Subcutaneous abdominal adipose tissue (tissue), 5 donors: ENCODE results near the gene SNAPIN.
"Not testable (repeated sequence)": the region's sequence is repeated elsewhere in the genome, so short reads cannot be mapped to it uniquely, and the experiment has no call there.

Experiments
- H3K27ac ChIP-seq: one replicate; pipeline ENCODE4 v1.7.0; 2013; ENCODE audit warnings: low read depth, mild to moderate bottlenecking, inconsistent platforms, low read length, moderate library complexity
- H3K27me3 ChIP-seq, 5 donors: one replicate each; pipeline ENCODE4 v1.7.0; 2013; ENCODE audit warnings: low read length in 5 of 5, inconsistent platforms in 1 of 5; ENCODE audit not compliant: control insufficient read depth in 5 of 5, insufficient read depth in 4 of 5
- H3K36me3 ChIP-seq, 5 donors: one replicate each; pipeline ENCODE4 v1.7.0; 2013; ENCODE audit warnings: low read length in 5 of 5; ENCODE audit not compliant: control insufficient read depth in 5 of 5, insufficient read depth in 5 of 5
- H3K4me1 ChIP-seq, 5 donors: one replicate each; pipeline ENCODE4 v1.7.0; 2013; ENCODE audit warnings: low read length in 5 of 5, mild to moderate bottlenecking in 3 of 5, moderate library complexity in 1 of 5; ENCODE audit not compliant: control insufficient read depth in 5 of 5, insufficient read depth in 5 of 5
- H3K4me3 ChIP-seq, 5 donors: one replicate each; pipeline ENCODE4 v1.7.0; 2013; ENCODE audit warnings: low read length in 5 of 5, low read depth in 1 of 5
- H3K9ac ChIP-seq, 5 donors: one replicate each; pipeline ENCODE4 v1.7.0; 2013; ENCODE audit warnings: low read length in 5 of 5, mild to moderate bottlenecking in 4 of 5, moderate library complexity in 3 of 5
- H3K9me3 ChIP-seq, 5 donors: one replicate each; pipeline ENCODE4 v1.7.0; 2013; ENCODE audit warnings: low read length in 5 of 5; ENCODE audit not compliant: control insufficient read depth in 5 of 5
- donor health status: healthy.
- donor health status: healthy.
- donor health status: healthy.
- donor health status: healthy.
- donor health status: healthy.

SNAPIN gene

GRCh38 chr1:153633161-153633753 lies 25.2 kb upstream of the SNAPIN start:
- peaks cover 9 to 23% (median 18%) of the 10 kb centered on the region in 5 donors for H3K36me3 ChIP-seq
- H3K9ac ChIP-seq = peak overlapping the region in 3 of 5 donors; percentile 11 to 100 (median 100)
- H3K9me3 ChIP-seq = no peaks in the 10 kb centered on the region
- peak overlapping the region; percentile 100 for H3K27ac ChIP-seq
- H3K27me3 ChIP-seq = no peaks in the 10 kb centered on the region
- H3K4me1 ChIP-seq = peaks cover 3 to 67% (median 54%) of the 10 kb centered on the region in 5 donors
- H3K4me3 ChIP-seq = peak overlapping the region; percentile 48 to 95 (median 67)

- peak within 1 kb of the TSS; percentile 85 to 97 (median 95) for H3K4me3 ChIP-seq
- peak within 1 kb of the TSS; percentile 96 to 100 (median 100) for H3K9ac ChIP-seq
- peaks cover 3 to 60% (median 58%) of the 10 kb centered on the region in 5 donors for H3K4me1 ChIP-seq
- peak within 1 kb of the TSS; percentile 100 for H3K27ac ChIP-seq
- H3K9me3 ChIP-seq = no peaks in the 10 kb centered on the region
- H3K27me3 ChIP-seq = no peaks in the 10 kb centered on the region
- H3K36me3 ChIP-seq = peaks cover 9 to 31% (median 24%) of the 10 kb centered on the region in 5 donors
Measured at GRCh38 chr1:153633754-153634665, 24.5 kb upstream of the SNAPIN start, which contains the start of gene CHTOP. CHTOP (plus strand) TSS chr1:153634066; CDS start chr1:153636589, 2,523 bp downstream.

GRCh38 chr1:153635872-153636271 lies 22.6 kb upstream of the SNAPIN start:
- no peak overlapping the region for H3K9ac ChIP-seq
- H3K27me3 ChIP-seq = no peaks in the 10 kb centered on the region
- peaks cover 3 to 46% (median 44%) of the 10 kb centered on the region in 5 donors for H3K4me1 ChIP-seq
- H3K36me3 ChIP-seq = peaks cover 15 to 50% (median 43%) of the 10 kb centered on the region in 5 donors
- no peaks in the 10 kb centered on the region for H3K9me3 ChIP-seq
- peak overlapping the region; percentile 100 for H3K27ac ChIP-seq
- H3K4me3 ChIP-seq = peak overlapping the region in 1 of 5 donors; percentile 7

GRCh38 chr1:153636312-153636711 lies 22.2 kb upstream of the SNAPIN start:
- Histone ChIP-seq H3K27ac (peak overlapping the region; percentile 100), H3K9me3 (no peaks in the 10 kb centered on the region), H3K4me1 (peaks cover 3 to 46% (median 44%) of the 10 kb centered on the region in 5 donors), H3K27me3 (no peaks in the 10 kb centered on the region), H3K36me3 (peaks cover 20 to 54% (median 47%) of the 10 kb centered on the region in 5 donors), H3K4me3 (no peak overlapping the region), H3K9ac (no peak overlapping the region)

- Histone ChIP-seq H3K4me1 (peaks cover under 1 to 46% (median 34%) of the 10 kb centered on the region in 5 donors), H3K9me3 (no peaks in the 10 kb centered on the region), H3K4me3 (no peak overlapping the region), H3K9ac (peak overlapping the region in 1 of 5 donors; percentile 13), H3K27ac (no peak overlapping the region), H3K36me3 (peaks cover 35 to 73% (median 67%) of the 10 kb centered on the region in 5 donors), H3K27me3 (no peaks in the 10 kb centered on the region)
Measured at GRCh38 chr1:153638261-153638660, 20.2 kb upstream of the SNAPIN start.

GRCh38 chr1:153639280-153639679 lies 19.2 kb upstream of the SNAPIN start:
- Histone ChIP-seq H3K27me3 (no peaks in the 10 kb centered on the region), H3K4me3 (no peak overlapping the region), H3K27ac (no peak overlapping the region), H3K9me3 (no peaks in the 10 kb centered on the region), H3K4me1 (peaks cover 0 to 53% (median 39%) of the 10 kb centered on the region in 5 donors), H3K9ac (no peak overlapping the region), H3K36me3 (peaks cover 45 to 84% (median 77%) of the 10 kb centered on the region in 5 donors)

GRCh38 chr1:153640213-153640612 lies 18.3 kb upstream of the SNAPIN start:
- not testable (repeated sequence) for H3K27ac ChIP-seq

GRCh38 chr1:153640861-153641260 lies 17.6 kb upstream of the SNAPIN start:
- Histone ChIP-seq H3K9ac (peak overlapping the region in 1 of 5 donors; percentile 32), H3K27ac (no peak overlapping the region), H3K36me3 (peaks cover 58 to 99% (median 89%) of the 10 kb centered on the region in 5 donors), H3K9me3 (no peaks in the 10 kb centered on the region), H3K27me3 (no peaks in the 10 kb centered on the region), H3K4me1 (peaks cover 0 to 48% (median 28%) of the 10 kb centered on the region in 5 donors), H3K4me3 (no peak overlapping the region)

More at GRCh38 chr1:153640213-153640612, 18.3 kb upstream of the SNAPIN start:
- not testable (repeated sequence) for H3K4me3 ChIP-seq, H3K9ac ChIP-seq, H3K27me3 ChIP-seq, H3K9me3 ChIP-seq
- peaks cover 51 to 92% (median 83%) of the 10 kb centered on the region in 5 donors for H3K36me3 ChIP-seq
- peaks cover 0 to 51% (median 35%) of the 10 kb centered on the region in 5 donors for H3K4me1 ChIP-seq

GRCh38 chr1:153642161-153642560 lies 16.3 kb upstream of the SNAPIN start:
- Histone ChIP-seq H3K4me1 (peaks cover 0 to 48% (median 30%) of the 10 kb centered on the region in 5 donors), H3K9me3 (no peaks in the 10 kb centered on the region), H3K27ac (no peak overlapping the region), H3K9ac (peak overlapping the region in 2 of 5 donors; percentile 19), H3K4me3 (no peak overlapping the region), H3K36me3 (peaks cover 55 to 94% (median 81%) of the 10 kb centered on the region in 5 donors), H3K27me3 (no peaks in the 10 kb centered on the region)
